Stimulated activated naive B cell treated with anti-CD40 and anti-IgM and Interleukin-4, amounts not matched to agents 10 μg/mL and 1 μg/mL and 100 μg/mL, for 72 hours (primary cell): ENCODE results near the gene FAM193A.
"Not testable (repeated sequence)": the region's sequence is repeated elsewhere in the genome, so short reads cannot be mapped to it uniquely, and the experiment has no call there.

Experiments used
- ATAC-seq, 2 donors: fragments of 150-1000 bp; cut with Tn5 transposase; replicated peaks; 2 replicates each; pipeline ENCODE4 v1.10.0; 2021; ENCODE audit warnings: moderate library complexity in 1 of 2
- DNase-seq: peaks from one replicate; pipeline ENCODE4 v3.0.0; 2021
- H3K27ac Mint-ChIP-seq: one replicate; pipeline ENCODE4 v1.8.0; 2022; ENCODE audit warnings: mild to moderate bottlenecking, mixed read lengths
- H3K27me3 Mint-ChIP-seq, 2 donors: one replicate each; pipeline ENCODE4 v1.8.0; 2022; ENCODE audit warnings: mixed read lengths in 2 of 2
- H3K36me3 Mint-ChIP-seq, 2 donors: one replicate each; pipeline ENCODE4 v1.8.0; 2022; ENCODE audit warnings: mixed read lengths in 2 of 2, mild to moderate bottlenecking in 1 of 2
- H3K4me1 Mint-ChIP-seq, 2 donors: one replicate each; pipeline ENCODE4 v1.8.0; 2022; ENCODE audit warnings: mixed read lengths in 2 of 2, mild to moderate bottlenecking in 1 of 2
- H3K4me3 Mint-ChIP-seq, 2 donors: one replicate each; pipeline ENCODE4 v1.8.0; 2022; ENCODE audit warnings: mild to moderate bottlenecking in 2 of 2, mixed read lengths in 2 of 2, moderate library complexity in 1 of 2
- H3K9me3 Mint-ChIP-seq, 2 donors: one replicate each; pipeline ENCODE4 v1.8.0; 2022; ENCODE audit warnings: mixed read lengths in 2 of 2, mild to moderate bottlenecking in 1 of 2

The FAM193A gene

DNA sequence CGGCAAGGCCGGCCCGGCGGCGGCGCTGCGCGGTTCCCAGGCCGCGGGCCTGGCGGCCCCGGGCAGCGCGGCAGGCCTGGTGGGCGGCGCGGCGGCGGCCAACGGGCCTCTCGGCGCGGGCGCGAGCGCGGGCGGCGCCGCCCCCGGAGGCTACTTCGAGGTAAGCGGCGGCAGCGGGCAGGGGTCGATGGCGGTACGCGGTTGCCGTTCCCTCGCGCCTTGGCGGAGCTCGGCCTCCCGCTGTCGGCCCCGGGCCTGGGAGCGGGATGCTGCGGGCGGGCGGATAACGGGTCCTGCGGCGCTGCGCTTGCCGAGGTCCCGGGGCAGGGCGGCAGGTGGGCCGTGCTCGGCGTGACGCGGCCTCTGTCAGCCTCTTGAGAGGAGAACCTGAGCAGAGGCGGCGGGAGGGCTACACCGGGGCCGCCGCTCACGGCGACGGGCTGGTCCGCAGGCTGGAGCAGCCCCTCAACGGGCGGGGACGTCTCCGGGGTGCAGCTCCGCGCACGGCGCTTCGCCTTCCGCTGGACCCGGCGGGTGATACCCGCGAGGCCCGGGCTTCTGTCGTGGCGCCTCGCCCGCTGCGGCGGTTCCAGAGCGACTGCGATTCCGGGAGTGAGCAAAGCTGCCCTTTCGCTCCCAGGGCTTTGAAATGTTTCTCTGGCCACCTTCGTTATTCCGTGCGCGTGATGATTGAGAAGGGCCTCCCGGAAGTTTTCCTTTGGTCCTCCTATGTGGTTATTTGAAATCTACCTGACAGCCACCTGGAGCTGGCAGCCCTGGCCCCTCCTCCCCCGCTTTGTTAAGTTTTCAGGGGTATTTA lies 774 bp downstream of the FAM193A start:
- DNase-seq (peak; percentile 62), ATAC-seq (peak; percentile 24 to 28)
- Mint-ChIP-seq H3K27ac (peak overlapping the region; percentile 47), H3K9me3 (no peaks in the 10 kb centered on the region), H3K4me3 (peak overlapping the region; percentile 84 to 90), H3K27me3 (no peaks in the 10 kb centered on the region), H3K36me3 (no peaks in the 10 kb centered on the region), H3K4me1 (peaks cover 9 to 16% of the 10 kb centered on the region in 2 donors)

DNA sequence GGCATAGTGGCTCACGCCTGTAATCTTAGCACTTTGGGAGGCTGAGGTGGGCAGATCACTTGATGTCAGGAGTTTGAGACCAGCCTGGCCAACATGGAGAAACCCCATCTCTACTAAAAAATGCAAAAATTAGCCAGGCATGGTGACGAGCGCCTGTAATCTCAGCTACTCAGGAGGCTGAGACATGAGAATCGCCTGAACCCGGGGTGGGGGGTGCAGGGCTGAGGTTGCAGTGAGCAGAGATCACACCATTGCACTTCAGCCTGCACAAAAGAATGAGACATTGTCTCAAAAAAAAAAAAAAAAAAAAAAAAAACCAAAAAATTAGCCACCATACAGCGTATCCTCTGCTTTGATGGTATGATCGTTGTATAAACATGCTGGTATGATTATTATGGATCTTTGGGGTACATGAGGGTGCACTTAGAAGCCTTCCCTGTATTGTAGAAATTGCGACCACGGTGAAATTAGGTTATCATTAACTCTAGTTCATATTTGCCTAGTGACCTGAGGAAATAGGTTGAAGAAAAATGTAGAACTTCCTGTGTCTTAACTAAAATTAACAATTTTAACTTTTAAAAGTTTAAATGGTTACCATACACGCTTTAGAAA lies 7.2 kb downstream of the FAM193A start:
- H3K36me3 Mint-ChIP-seq: peaks cover 5 to 13% of the 10 kb centered on the region in 2 donors
- not testable (repeated sequence) for H3K4me3 Mint-ChIP-seq, H3K9me3 Mint-ChIP-seq, H3K27me3 Mint-ChIP-seq, H3K27ac Mint-ChIP-seq, ATAC-seq, DNase-seq
- H3K4me1 Mint-ChIP-seq: peaks cover 13 to 47% of the 10 kb centered on the region in 2 donors

DNA sequence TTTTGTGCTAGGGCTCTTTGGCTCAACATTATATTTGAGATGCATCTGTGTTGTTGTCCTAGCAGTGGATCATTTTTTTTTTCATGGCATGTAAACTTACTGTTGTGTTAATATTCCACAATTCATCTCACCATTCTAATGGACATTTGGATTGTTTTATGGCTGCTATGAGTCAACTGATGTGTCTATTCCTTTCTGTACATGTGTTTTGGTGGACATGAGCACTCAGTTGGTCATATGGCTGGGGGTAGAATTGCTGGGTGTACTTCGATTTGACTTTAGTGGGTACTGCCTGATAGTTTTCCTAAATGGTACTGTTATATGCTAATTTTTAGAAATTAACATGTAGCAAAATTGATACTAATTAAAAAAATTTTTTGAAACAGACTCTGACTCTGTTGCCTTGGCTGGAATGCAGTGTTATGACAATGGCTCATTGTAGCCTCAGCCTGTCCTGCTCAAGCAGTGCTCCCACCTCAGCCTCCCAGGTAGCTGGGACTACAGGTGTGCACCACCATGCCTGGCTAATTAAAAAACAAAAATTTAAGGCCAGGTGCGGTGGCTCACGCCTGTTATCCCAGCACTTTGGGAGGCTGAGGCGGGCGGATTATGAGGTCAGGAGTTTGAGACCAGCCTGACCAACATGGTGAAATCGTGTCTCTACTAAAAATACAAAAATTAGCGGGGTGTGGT lies 9.0 kb downstream of the FAM193A start:
- no peak overlapping the region for H3K27ac Mint-ChIP-seq

DNA sequence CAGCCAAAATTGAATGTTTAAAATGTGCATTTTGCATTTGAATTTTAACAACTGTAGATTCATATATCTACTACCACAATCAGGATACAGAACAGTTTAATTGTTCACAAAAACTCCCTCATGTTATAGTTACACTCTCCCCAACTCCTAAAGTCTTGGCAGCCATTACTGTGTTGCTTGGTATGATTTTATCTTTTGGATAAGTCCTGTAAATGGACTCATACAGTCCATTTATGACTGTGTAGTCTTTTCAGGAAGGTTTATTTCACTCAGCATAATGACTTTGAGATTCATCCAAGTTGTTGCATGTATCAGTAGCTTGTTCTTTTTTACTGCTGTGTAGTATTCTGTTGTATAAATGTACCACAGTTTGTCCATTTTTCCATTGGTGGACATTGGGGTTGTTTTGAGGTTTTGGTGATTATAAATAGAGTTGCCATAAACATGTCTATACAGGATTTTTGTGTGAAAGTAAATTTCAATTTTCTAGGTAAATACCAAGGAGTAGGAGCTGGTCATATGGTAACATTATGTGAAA lies 9.9 kb downstream of the FAM193A start:
- H3K27ac Mint-ChIP-seq: no peak overlapping the region
- H3K4me3 Mint-ChIP-seq: no peak overlapping the region
- no peak for DNase-seq
- peaks cover 10 to 52% of the 10 kb centered on the region in 2 donors for H3K4me1 Mint-ChIP-seq
- no peaks in the 10 kb centered on the region for H3K27me3 Mint-ChIP-seq
- peaks cover 5 to 13% of the 10 kb centered on the region in 2 donors for H3K36me3 Mint-ChIP-seq
- ATAC-seq: no peak
- H3K9me3 Mint-ChIP-seq: peaks cover 0 to 3% of the 10 kb centered on the region in 2 donors

More for the DNA sequence above, 9.0 kb downstream of the FAM193A start:
- Mint-ChIP-seq H3K4me1 (peaks cover 9 to 51% of the 10 kb centered on the region in 2 donors), H3K36me3 (peaks cover 5 to 13% of the 10 kb centered on the region in 2 donors), H3K4me3 (no peak overlapping the region), H3K27me3 (no peaks in the 10 kb centered on the region), H3K9me3 (peaks cover 0 to 3% of the 10 kb centered on the region in 2 donors)
- ATAC-seq: no peak
- DNase-seq: no peak

DNA sequence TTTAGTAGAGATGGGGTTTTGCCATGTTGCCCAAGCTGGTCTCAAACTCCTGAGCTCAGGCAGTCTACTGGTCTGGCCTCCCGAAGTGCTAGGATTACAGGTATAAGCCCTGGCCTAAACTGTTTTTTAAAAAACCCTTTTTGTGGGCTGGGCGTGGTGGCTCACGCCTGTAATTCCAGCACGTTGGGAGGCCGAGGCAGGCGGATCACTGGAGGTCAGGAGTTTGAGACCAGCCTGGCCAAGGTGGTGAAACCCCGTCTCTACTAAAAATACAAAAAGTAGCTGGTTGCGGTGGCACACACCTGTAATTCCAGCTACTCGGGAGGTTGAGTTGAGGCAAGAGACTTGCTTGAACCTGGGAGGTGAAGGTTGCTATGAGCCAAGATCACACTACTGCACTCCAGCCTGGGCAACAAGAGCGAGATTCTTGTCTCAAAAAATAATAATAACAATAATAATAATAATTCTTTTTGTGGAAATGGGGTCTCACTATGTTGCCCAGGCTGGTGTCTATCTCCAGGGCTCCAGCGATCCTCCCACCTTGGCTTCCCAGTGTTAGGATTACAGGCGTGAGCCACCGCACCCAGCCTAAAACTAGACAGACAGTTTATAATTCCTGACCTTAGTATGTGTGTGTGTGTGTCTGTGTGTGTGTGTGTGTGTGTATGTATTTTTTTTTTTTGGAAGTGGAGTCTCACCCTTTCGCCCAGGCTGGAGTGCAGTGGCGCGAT lies 10.7 kb downstream of the FAM193A start:
- H3K4me1 Mint-ChIP-seq: peaks cover 13 to 56% of the 10 kb centered on the region in 2 donors

DNA sequence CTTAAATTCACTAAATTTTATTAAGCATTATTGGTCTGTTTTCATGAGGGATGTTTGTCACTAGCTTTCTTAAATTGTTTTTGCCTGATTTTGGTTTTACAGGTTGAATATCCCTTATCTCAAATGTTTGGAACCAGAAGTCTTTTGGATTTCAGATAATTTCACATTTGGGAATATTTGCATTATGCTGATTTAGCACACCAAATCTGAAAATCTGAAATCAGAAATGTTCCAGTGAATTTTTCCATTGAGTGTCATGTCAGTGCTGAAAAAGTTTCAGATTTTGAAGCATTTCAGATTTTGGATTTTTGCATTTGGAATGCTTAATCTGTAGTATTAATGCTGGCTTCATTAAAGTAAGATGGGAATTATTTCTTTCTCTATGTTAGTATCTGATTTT lies 14.7 kb downstream of the FAM193A start:
- ATAC-seq (no peak), DNase-seq (no peak)
- no peak overlapping the region for H3K27ac Mint-ChIP-seq
- H3K9me3 Mint-ChIP-seq: peaks cover 0 to 3% of the 10 kb centered on the region in 2 donors
- no peaks in the 10 kb centered on the region for H3K27me3 Mint-ChIP-seq
- no peak overlapping the region for H3K4me3 Mint-ChIP-seq
- peaks cover 9 to 14% of the 10 kb centered on the region in 2 donors for H3K36me3 Mint-ChIP-seq
- H3K4me1 Mint-ChIP-seq: peaks cover 17 to 59% of the 10 kb centered on the region in 2 donors

More for the DNA sequence above, 10.7 kb downstream of the FAM193A start:
- H3K4me3 Mint-ChIP-seq, H3K27me3 Mint-ChIP-seq, ATAC-seq, H3K27ac Mint-ChIP-seq, DNase-seq, H3K9me3 Mint-ChIP-seq: not testable (repeated sequence)
- H3K36me3 Mint-ChIP-seq: peaks cover 5 to 13% of the 10 kb centered on the region in 2 donors

DNA sequence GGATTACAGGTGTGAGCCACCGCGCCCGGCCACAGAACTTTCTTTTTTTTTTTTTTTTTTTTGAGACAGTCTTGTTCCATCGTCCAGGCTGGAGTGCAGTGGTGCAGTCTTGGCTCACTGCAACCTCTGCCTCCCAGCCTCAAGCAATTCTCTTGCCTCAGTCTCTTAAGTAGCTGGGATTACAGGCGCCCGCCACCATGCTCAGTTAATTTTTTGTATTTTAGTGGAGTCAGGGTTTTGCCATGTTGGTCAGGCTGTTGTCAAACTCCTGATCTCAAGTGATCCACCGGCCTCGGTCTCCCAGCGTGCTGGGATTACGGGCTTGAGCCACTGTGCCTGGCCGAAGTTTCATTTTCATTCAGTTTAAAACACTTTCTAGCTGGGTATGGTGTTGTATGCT lies 16.4 kb downstream of the FAM193A start:
- Mint-ChIP-seq H3K27me3 (no peaks in the 10 kb centered on the region), H3K4me1 (peaks cover 13 to 53% of the 10 kb centered on the region in 2 donors), H3K27ac (no peak overlapping the region), H3K4me3 (no peak overlapping the region), H3K9me3 (no peaks in the 10 kb centered on the region), H3K36me3 (peaks cover 7 to 9% of the 10 kb centered on the region in 2 donors)
- ATAC-seq (no peak), DNase-seq (no peak)

DNA sequence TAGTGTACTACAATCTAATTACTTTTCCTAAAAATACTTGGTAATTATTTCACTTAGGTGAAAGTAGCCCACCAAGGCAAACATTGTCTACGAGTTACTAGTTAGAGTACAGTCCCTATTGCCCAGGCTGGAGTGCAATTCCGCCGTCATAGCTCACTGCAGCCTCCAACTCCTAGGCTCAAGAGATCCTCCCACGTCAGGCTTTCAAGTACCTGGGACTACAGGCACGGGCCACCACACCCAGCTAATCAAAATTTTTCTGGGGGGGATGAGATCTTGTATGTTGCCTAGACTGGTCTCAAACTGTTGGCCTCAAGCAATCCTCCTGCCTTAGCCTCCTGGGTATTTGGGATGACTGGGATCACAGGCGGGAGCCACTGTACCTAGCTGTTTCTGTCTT lies 21.9 kb downstream of the FAM193A start:
- no peaks in the 10 kb centered on the region for H3K9me3 Mint-ChIP-seq
- H3K4me1 Mint-ChIP-seq: peaks cover 19 to 52% of the 10 kb centered on the region in 2 donors
- H3K36me3 Mint-ChIP-seq: peaks cover 11 to 28% of the 10 kb centered on the region in 2 donors
- DNase-seq (no peak), ATAC-seq (no peak)
- H3K27ac Mint-ChIP-seq: no peak overlapping the region
- H3K27me3 Mint-ChIP-seq: no peaks in the 10 kb centered on the region
- H3K4me3 Mint-ChIP-seq: no peak overlapping the region

DNA sequence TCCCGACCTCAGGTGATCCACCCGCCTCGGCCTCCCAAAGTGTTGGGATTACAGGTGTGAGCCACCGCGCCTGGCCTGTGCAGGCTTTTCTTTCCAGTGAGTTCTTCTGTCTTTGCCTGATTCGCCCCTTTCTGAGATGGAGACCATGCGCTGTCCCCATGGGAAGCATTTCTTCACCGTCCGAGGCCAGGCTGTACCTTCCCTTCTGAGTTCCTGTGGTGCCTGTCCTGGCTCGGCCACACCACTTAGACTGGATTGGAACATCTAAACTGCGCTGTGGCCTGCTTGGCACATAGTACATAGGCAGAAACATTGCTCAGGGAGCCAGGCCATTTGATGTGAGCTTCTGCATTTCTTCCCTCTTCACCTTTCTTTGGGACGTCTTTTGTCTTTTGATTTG lies 23.7 kb downstream of the FAM193A start:
- DNase-seq (no peak), ATAC-seq (no peak)
- Mint-ChIP-seq H3K36me3 (peaks cover 9 to 33% of the 10 kb centered on the region in 2 donors), H3K27me3 (no peaks in the 10 kb centered on the region), H3K4me3 (no peak overlapping the region), H3K4me1 (peaks cover 13 to 41% of the 10 kb centered on the region in 2 donors), H3K27ac (no peak overlapping the region), H3K9me3 (no peaks in the 10 kb centered on the region)

DNA sequence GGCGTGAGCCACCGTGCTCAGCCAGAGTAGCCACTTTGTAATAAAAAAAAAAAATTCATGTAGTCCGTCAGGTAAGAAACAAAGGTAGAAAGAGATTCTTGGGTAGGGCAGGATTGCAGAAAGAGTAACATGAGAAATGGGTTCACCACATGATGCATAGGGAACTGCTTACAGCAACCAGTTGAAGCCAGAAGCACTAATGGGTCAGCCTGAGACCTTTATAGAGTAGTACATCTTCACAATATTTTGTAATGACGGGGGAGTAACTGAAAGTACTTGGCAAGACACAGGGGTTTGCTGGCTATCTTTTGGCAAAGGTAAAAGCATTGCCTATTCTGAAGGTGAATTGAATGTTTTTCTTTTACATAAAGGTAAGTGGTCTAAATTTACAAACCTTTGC lies 29.1 kb downstream of the FAM193A start:
- Mint-ChIP-seq H3K4me1 (peaks cover 18 to 42% of the 10 kb centered on the region in 2 donors), H3K9me3 (no peaks in the 10 kb centered on the region), H3K36me3 (peaks cover 15 to 35% of the 10 kb centered on the region in 2 donors), H3K4me3 (no peak overlapping the region), H3K27me3 (no peaks in the 10 kb centered on the region), H3K27ac (no peak overlapping the region)
- DNase-seq (no peak), ATAC-seq (no peak)

DNA sequence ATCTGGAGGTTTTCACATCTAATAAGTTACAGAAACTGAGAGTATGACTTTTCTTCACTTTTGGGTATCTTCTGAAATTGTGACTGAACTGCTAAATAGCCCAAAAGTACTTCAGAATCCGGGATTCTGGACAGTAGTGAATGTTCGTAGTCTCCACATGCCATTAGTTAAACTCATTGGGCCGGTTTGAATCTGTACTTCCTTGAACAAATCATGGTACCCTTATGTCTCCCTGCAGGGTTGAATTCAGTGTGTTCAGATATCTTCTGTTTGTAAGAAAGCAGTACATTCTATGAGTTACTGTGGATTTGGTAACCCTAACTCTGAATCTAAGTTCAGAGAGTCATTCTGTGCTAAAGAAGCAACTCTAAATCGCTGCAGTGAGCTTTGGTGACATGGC lies 33.6 kb downstream of the FAM193A start:
- no peak for DNase-seq
- Mint-ChIP-seq H3K36me3 (peaks cover 11 to 28% of the 10 kb centered on the region in 2 donors), H3K27ac (no peak overlapping the region), H3K9me3 (no peaks in the 10 kb centered on the region), H3K4me1 (peaks cover 44 to 52% of the 10 kb centered on the region in 2 donors), H3K27me3 (no peaks in the 10 kb centered on the region), H3K4me3 (no peak overlapping the region)
- ATAC-seq: no peak

DNA sequence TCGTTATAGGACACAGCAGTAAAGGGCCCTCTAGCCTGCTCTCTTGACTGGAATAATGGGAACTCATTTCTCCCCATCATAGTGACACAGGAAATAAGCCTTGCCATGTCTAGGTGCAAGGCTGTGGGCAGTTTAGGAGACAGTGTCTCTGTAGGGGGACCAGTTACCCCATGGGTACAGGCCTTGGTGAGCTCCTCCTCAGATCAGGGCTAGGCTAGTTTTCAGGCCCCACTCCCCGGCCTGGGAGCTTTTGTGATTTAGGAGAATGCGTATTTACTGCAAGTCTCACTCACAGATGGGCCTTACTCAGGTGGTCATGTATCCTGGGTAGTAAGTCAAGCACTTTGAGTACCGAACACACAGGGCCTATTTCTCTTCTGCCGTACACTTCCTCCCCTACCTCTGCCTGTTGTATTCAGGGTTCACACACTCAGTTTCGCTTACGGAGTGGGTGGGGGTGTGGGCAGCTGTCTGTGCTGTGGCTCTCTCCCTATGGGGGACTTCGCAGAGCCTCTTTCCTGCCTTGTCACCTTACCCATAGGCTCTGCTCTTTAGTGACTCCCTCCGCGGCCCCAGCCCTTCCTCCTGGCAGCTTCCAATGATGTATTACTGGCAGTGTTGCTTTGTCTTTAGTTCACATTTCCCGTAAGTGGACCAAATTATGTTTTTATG lies 34.2 kb downstream of the FAM193A start:
- Mint-ChIP-seq H3K9me3 (no peaks in the 10 kb centered on the region), H3K4me3 (peak overlapping the region; percentile 60 to 69), H3K4me1 (peaks cover 43 to 49% of the 10 kb centered on the region in 2 donors)

DNA sequence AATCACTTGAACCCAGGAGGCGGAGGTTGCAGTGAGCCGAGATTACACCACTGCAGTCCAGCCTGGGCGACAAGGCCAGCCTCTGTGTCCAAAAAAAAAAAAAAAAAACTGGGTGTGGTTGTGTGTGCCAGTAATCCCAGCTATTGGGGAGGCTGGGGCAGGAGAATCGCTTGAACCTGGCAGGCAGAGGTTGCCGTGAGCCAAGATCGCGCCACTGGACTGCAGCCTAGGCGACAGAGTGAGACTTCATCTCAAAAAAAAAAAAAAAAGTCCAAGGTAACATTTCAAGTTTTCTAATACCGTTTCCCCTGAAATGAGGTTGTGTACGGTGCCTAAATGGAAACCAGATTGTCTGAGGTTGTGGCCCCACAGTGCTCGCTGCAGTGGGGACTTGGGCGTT lies 35.6 kb downstream of the FAM193A start:
- peak overlapping the region; percentile 65 for H3K27ac Mint-ChIP-seq
- peaks cover 45 to 49% of the 10 kb centered on the region in 2 donors for H3K4me1 Mint-ChIP-seq
- H3K27me3 Mint-ChIP-seq: no peaks in the 10 kb centered on the region
- no peaks in the 10 kb centered on the region for H3K9me3 Mint-ChIP-seq
- ATAC-seq (no peak), DNase-seq (no peak)
- H3K36me3 Mint-ChIP-seq: peaks cover 13 to 29% of the 10 kb centered on the region in 2 donors
- H3K4me3 Mint-ChIP-seq: no peak overlapping the region

More for the DNA sequence above, 34.2 kb downstream of the FAM193A start:
- peaks cover 12 to 27% of the 10 kb centered on the region in 2 donors for H3K36me3 Mint-ChIP-seq
- H3K27me3 Mint-ChIP-seq: no peaks in the 10 kb centered on the region
- H3K27ac Mint-ChIP-seq: peak overlapping the region; percentile 83
- peak; percentile 96 to 97 for ATAC-seq
- DNase-seq: peak; percentile 38
